ENCODE results near the gene PCDH19.
"Not testable (repeated sequence)": the region's sequence is repeated elsewhere in the genome, so short reads cannot be mapped to it uniquely, and the experiment has no call there.

The PCDH19 gene

GRCh38 chrX:100409610-100410590 is at the start of gene PCDH19:
Gene PCDH19, minus strand, starts transcription at chrX:100410273. Its CDS starts 1,676 bp downstream, at chrX:100408597.
- DNase-seq (ENCODE audit: low read depth in 3 of 3) = peak in 1 of 3 experiments; percentile 6

GRCh38 chrX:100449696-100450608 is 39.9 kb upstream of the PCDH19 start:
- DNase-seq (ENCODE audit: low read depth in 3 of 3) = no peak

GRCh38 chrX:100447655-100448397 is 37.8 kb upstream of the PCDH19 start:
- DNase-seq (ENCODE audit: low read depth in 3 of 3) = no peak

GRCh38 chrX:100445593-100445992 is 35.5 kb upstream of the PCDH19 start:
- no peak for DNase-seq (ENCODE audit: low read depth in 3 of 3)

- not testable (repeated sequence) for DNase-seq (ENCODE audit: low read depth in 3 of 3)
Measured at GRCh38 chrX:100441321-100441720, 31.2 kb upstream of the PCDH19 start.

- DNase-seq (ENCODE audit: low read depth in 3 of 3) = no peak
Measured at GRCh38 chrX:100440006-100440405, 29.9 kb upstream of the PCDH19 start.

- no peak for DNase-seq (ENCODE audit: low read depth in 3 of 3)
Measured at GRCh38 chrX:100435726-100436125, 25.7 kb upstream of the PCDH19 start.

GRCh38 chrX:100424012-100424411 is 13.9 kb upstream of the PCDH19 start:
- no peak for DNase-seq (ENCODE audit: low read depth in 3 of 3)

GRCh38 chrX:100418556-100418955 is 8.5 kb upstream of the PCDH19 start:
- DNase-seq (ENCODE audit: low read depth in 3 of 3) = no peak

GRCh38 chrX:100417681-100418080 is 7.6 kb upstream of the PCDH19 start:
- no peak for DNase-seq (ENCODE audit: low read depth in 3 of 3)

- no peak for DNase-seq (ENCODE audit: low read depth in 3 of 3)
Measured at GRCh38 chrX:100413229-100413628, 3.2 kb upstream of the PCDH19 start.

- DNase-seq (ENCODE audit: low read depth in 3 of 3) = no peak
Measured at GRCh38 chrX:100411802-100412715, 2.0 kb upstream of the PCDH19 start.

GRCh38 chrX:100410901-100411801 is 1.1 kb upstream of the PCDH19 start:
- no peak for DNase-seq (ENCODE audit: low read depth in 3 of 3)

GRCh38 chrX:100408713-100409609 is 1.1 kb downstream of the PCDH19 start:
- DNase-seq (ENCODE audit: low read depth in 3 of 3) = no peak

GRCh38 chrX:100407784-100408712 is 2.0 kb downstream of the PCDH19 start:
- DNase-seq (ENCODE audit: low read depth in 3 of 3) = no peak

GRCh38 chrX:100407147-100407783 is 2.8 kb downstream of the PCDH19 start:
- no peak for DNase-seq (ENCODE audit: low read depth in 3 of 3)

- no peak for DNase-seq (ENCODE audit: low read depth in 3 of 3)
Measured at GRCh38 chrX:100405424-100405823, 4.6 kb downstream of the PCDH19 start.
